Measurements from ENCODE around the gene MKRN2OS.

The MKRN2OS gene

GRCh38 chr3:12569836-12570235, 24.5 kb upstream of the MKRN2OS start:
- H3K27me3 ChIP-seq (ENCODE audit: control insufficient read depth in 5 of 5, insufficient read depth in 4 of 5, low read length in 5 of 5) = no peaks in the 10 kb centered on the region
- no peak overlapping the region for H3K4me3 ChIP-seq (ENCODE audit: low read depth in 1 of 5, low read length in 5 of 5)
- no peak overlapping the region for H3K9ac ChIP-seq (ENCODE audit: low read length in 5 of 5)
- peaks cover under 1 to 11% (median 3%) of the 10 kb centered on the region in 5 donors for H3K4me1 ChIP-seq (ENCODE audit: control insufficient read depth in 5 of 5, insufficient read depth in 5 of 5, low read length in 5 of 5)
- H3K36me3 ChIP-seq (ENCODE audit: control insufficient read depth in 5 of 5, insufficient read depth in 5 of 5, low read length in 5 of 5) = peaks cover 13 to 60% (median 48%) of the 10 kb centered on the region in 5 donors
- H3K27ac ChIP-seq (ENCODE audit: low read depth, low read length) = no peak overlapping the region
- peaks cover 0 to 12% (median 8%) of the 10 kb centered on the region in 5 donors for H3K9me3 ChIP-seq (ENCODE audit: control insufficient read depth in 5 of 5, low read length in 5 of 5)

- H3K27ac ChIP-seq (ENCODE audit: low read depth, low read length) = no peak overlapping the region
- H3K27me3 ChIP-seq (ENCODE audit: control insufficient read depth in 5 of 5, insufficient read depth in 4 of 5, low read length in 5 of 5) = no peaks in the 10 kb centered on the region
- H3K36me3 ChIP-seq (ENCODE audit: control insufficient read depth in 5 of 5, insufficient read depth in 5 of 5, low read length in 5 of 5) = peaks cover 13 to 49% (median 37%) of the 10 kb centered on the region in 5 donors
- no peak overlapping the region for H3K9ac ChIP-seq (ENCODE audit: low read length in 5 of 5)
- H3K4me3 ChIP-seq (ENCODE audit: low read depth in 1 of 5, low read length in 5 of 5) = no peak overlapping the region
- peaks cover 0 to 7% (median under 1%) of the 10 kb centered on the region in 5 donors for H3K4me1 ChIP-seq (ENCODE audit: control insufficient read depth in 5 of 5, insufficient read depth in 5 of 5, low read length in 5 of 5)
- H3K9me3 ChIP-seq (ENCODE audit: control insufficient read depth in 5 of 5, low read length in 5 of 5) = peaks cover 0 to 12% (median 8%) of the 10 kb centered on the region in 5 donors
Measured at GRCh38 chr3:12568747-12569146, 23.4 kb upstream of the MKRN2OS start.

- Histone ChIP-seq H3K4me3 (ENCODE audit: low read depth in 1 of 5, low read length in 5 of 5) (no peak overlapping the region), H3K4me1 (ENCODE audit: control insufficient read depth in 5 of 5, insufficient read depth in 5 of 5, low read length in 5 of 5) (peaks cover 1 to 13% (median 4%) of the 10 kb centered on the region in 5 donors), H3K27ac (ENCODE audit: low read depth, low read length) (no peak overlapping the region)
Measured at GRCh38 chr3:12566976-12567375, 21.7 kb upstream of the MKRN2OS start.

GRCh38 chr3:12562451-12562850, 17.2 kb upstream of the MKRN2OS start:
- Histone ChIP-seq H3K4me3 (ENCODE audit: low read depth in 1 of 5, low read length in 5 of 5) (no peak overlapping the region), H3K27ac (ENCODE audit: low read depth, low read length) (no peak overlapping the region), H3K9me3 (ENCODE audit: control insufficient read depth in 5 of 5, low read length in 5 of 5) (peaks cover 0 to 12% (median 8%) of the 10 kb centered on the region in 5 donors), H3K4me1 (ENCODE audit: control insufficient read depth in 5 of 5, insufficient read depth in 5 of 5, low read length in 5 of 5) (peaks cover 3 to 47% (median 38%) of the 10 kb centered on the region in 5 donors), H3K36me3 (ENCODE audit: control insufficient read depth in 5 of 5, insufficient read depth in 5 of 5, low read length in 5 of 5) (no peaks in the 10 kb centered on the region), H3K9ac (ENCODE audit: low read length in 5 of 5) (no peak overlapping the region), H3K27me3 (ENCODE audit: control insufficient read depth in 5 of 5, insufficient read depth in 4 of 5, low read length in 5 of 5) (no peaks in the 10 kb centered on the region)

More at GRCh38 chr3:12566976-12567375, 21.7 kb upstream of the MKRN2OS start:
- peaks cover 0 to 12% (median 8%) of the 10 kb centered on the region in 5 donors for H3K9me3 ChIP-seq (ENCODE audit: control insufficient read depth in 5 of 5, low read length in 5 of 5)
- H3K27me3 ChIP-seq (ENCODE audit: control insufficient read depth in 5 of 5, insufficient read depth in 4 of 5, low read length in 5 of 5) = no peaks in the 10 kb centered on the region
- no peak overlapping the region for H3K9ac ChIP-seq (ENCODE audit: low read length in 5 of 5)
- peaks cover 7 to 35% (median 26%) of the 10 kb centered on the region in 5 donors for H3K36me3 ChIP-seq (ENCODE audit: control insufficient read depth in 5 of 5, insufficient read depth in 5 of 5, low read length in 5 of 5)

- H3K27me3 ChIP-seq (ENCODE audit: control insufficient read depth in 5 of 5, insufficient read depth in 4 of 5, low read length in 5 of 5) = no peaks in the 10 kb centered on the region
- H3K4me3 ChIP-seq (ENCODE audit: low read depth in 1 of 5, low read length in 5 of 5) = no peak overlapping the region
- no peaks in the 10 kb centered on the region for H3K36me3 ChIP-seq (ENCODE audit: control insufficient read depth in 5 of 5, insufficient read depth in 5 of 5, low read length in 5 of 5)
- H3K27ac ChIP-seq (ENCODE audit: low read depth, low read length) = no peak overlapping the region
- H3K4me1 ChIP-seq (ENCODE audit: control insufficient read depth in 5 of 5, insufficient read depth in 5 of 5, low read length in 5 of 5) = peaks cover 3 to 51% (median 40%) of the 10 kb centered on the region in 5 donors
- H3K9ac ChIP-seq (ENCODE audit: low read length in 5 of 5) = no peak overlapping the region
- peaks cover 0 to 7% (median 3%) of the 10 kb centered on the region in 5 donors for H3K9me3 ChIP-seq (ENCODE audit: control insufficient read depth in 5 of 5, low read length in 5 of 5)
Measured at GRCh38 chr3:12561397-12561796, 16.1 kb upstream of the MKRN2OS start.

- no peak overlapping the region for H3K9ac ChIP-seq (ENCODE audit: low read length in 5 of 5)
- peaks cover 3 to 59% (median 47%) of the 10 kb centered on the region in 5 donors for H3K4me1 ChIP-seq (ENCODE audit: control insufficient read depth in 5 of 5, insufficient read depth in 5 of 5, low read length in 5 of 5)
- no peaks in the 10 kb centered on the region for H3K9me3 ChIP-seq (ENCODE audit: control insufficient read depth in 5 of 5, low read length in 5 of 5)
- no peak overlapping the region for H3K4me3 ChIP-seq (ENCODE audit: low read depth in 1 of 5, low read length in 5 of 5)
- no peaks in the 10 kb centered on the region for H3K27me3 ChIP-seq (ENCODE audit: control insufficient read depth in 5 of 5, insufficient read depth in 4 of 5, low read length in 5 of 5)
- H3K36me3 ChIP-seq (ENCODE audit: control insufficient read depth in 5 of 5, insufficient read depth in 5 of 5, low read length in 5 of 5) = no peaks in the 10 kb centered on the region
- H3K27ac ChIP-seq (ENCODE audit: low read depth, low read length) = no peak overlapping the region
Measured at GRCh38 chr3:12560505-12561190, 15.3 kb upstream of the MKRN2OS start.

- Histone ChIP-seq H3K4me1 (ENCODE audit: control insufficient read depth in 5 of 5, insufficient read depth in 5 of 5, low read length in 5 of 5) (peaks cover 3 to 55% (median 47%) of the 10 kb centered on the region in 5 donors), H3K27me3 (ENCODE audit: control insufficient read depth in 5 of 5, insufficient read depth in 4 of 5, low read length in 5 of 5) (no peaks in the 10 kb centered on the region), H3K4me3 (ENCODE audit: low read depth in 1 of 5, low read length in 5 of 5) (no peak overlapping the region), H3K9ac (ENCODE audit: low read length in 5 of 5) (no peak overlapping the region), H3K36me3 (ENCODE audit: control insufficient read depth in 5 of 5, insufficient read depth in 5 of 5, low read length in 5 of 5) (no peaks in the 10 kb centered on the region), H3K27ac (ENCODE audit: low read depth, low read length) (no peak overlapping the region), H3K9me3 (ENCODE audit: control insufficient read depth in 5 of 5, low read length in 5 of 5) (no peaks in the 10 kb centered on the region)
Measured at GRCh38 chr3:12559520-12559919, 14.2 kb upstream of the MKRN2OS start.

GRCh38 chr3:12558706-12559105, 13.4 kb upstream of the MKRN2OS start:
- Histone ChIP-seq H3K27ac (ENCODE audit: low read depth, low read length) (no peak overlapping the region), H3K9me3 (ENCODE audit: control insufficient read depth in 5 of 5, low read length in 5 of 5) (no peaks in the 10 kb centered on the region), H3K4me1 (ENCODE audit: control insufficient read depth in 5 of 5, insufficient read depth in 5 of 5, low read length in 5 of 5) (peaks cover 3 to 58% (median 53%) of the 10 kb centered on the region in 5 donors), H3K27me3 (ENCODE audit: control insufficient read depth in 5 of 5, insufficient read depth in 4 of 5, low read length in 5 of 5) (peaks cover 0 to 6% (median 4%) of the 10 kb centered on the region in 5 donors), H3K36me3 (ENCODE audit: control insufficient read depth in 5 of 5, insufficient read depth in 5 of 5, low read length in 5 of 5) (no peaks in the 10 kb centered on the region), H3K9ac (ENCODE audit: low read length in 5 of 5) (peak overlapping the region in 3 of 5 donors; percentile 30 to 97 (median 95)), H3K4me3 (ENCODE audit: low read depth in 1 of 5, low read length in 5 of 5) (peak overlapping the region in 3 of 5 donors; percentile 88 to 94 (median 91))

- Histone ChIP-seq H3K36me3 (ENCODE audit: control insufficient read depth in 5 of 5, insufficient read depth in 5 of 5, low read length in 5 of 5) (no peaks in the 10 kb centered on the region), H3K9me3 (ENCODE audit: control insufficient read depth in 5 of 5, low read length in 5 of 5) (no peaks in the 10 kb centered on the region), H3K4me3 (ENCODE audit: low read depth in 1 of 5, low read length in 5 of 5) (peak overlapping the region; percentile 88 to 94 (median 91)), H3K9ac (ENCODE audit: low read length in 5 of 5) (peak overlapping the region; percentile 94 to 98 (median 97)), H3K27me3 (ENCODE audit: control insufficient read depth in 5 of 5, insufficient read depth in 4 of 5, low read length in 5 of 5) (peaks cover 0 to 11% (median 5%) of the 10 kb centered on the region in 5 donors), H3K27ac (ENCODE audit: low read depth, low read length) (peak overlapping the region; percentile 92), H3K4me1 (ENCODE audit: control insufficient read depth in 5 of 5, insufficient read depth in 5 of 5, low read length in 5 of 5) (peaks cover 3 to 53% (median 51%) of the 10 kb centered on the region in 5 donors)
Measured at GRCh38 chr3:12557473-12558100, 12.3 kb upstream of the MKRN2OS start.
